GM18499 (cell line): ENCODE data around the gene PAX2.

Source experiments
- ATAC-seq: cut with Tn5 transposase; IDR thresholded peaks from one replicate; pipeline ENCODE4 v1.9.1; 2021; ENCODE audit warnings: moderate number of reproducible peaks; ENCODE audit not compliant: insufficient read depth, unreplicated experiment

PAX2 gene

DNA sequence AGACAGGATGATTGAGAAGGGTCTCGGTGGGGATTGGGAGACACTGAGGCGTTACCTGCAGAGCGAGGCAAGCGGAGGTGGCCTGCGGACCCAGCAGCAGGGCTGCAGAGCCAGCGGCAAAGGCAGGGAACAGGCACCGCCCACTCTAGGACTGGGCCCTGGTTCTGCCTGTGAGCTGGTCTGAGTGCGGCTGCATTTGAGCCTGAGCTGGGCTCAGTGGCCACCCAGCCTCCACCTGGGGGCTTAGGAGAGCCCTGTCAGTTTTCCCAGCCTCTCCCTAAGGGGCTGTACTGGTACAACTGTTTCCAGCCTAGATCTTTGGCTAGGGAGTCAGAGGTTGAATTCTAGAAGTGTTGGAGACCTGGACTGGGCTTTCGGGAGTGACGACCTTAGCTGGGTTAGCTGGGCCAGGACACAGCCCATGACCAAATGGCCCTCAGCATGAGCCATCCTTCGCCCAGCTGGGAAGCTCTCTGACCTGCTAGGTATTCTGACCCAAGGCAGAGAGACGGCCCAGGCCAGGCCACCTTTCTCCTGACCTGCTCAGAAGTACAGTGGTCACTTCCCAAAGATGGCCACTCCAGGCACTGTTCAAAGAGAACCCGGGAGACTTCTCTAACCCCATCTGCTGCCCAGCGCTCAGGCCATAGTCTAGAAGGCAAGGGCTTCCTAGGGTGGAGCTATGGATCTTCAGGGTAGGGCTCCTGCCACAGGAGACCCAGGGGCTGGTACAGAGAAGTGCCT lies 64.9 kb downstream of the PAX2 start:
- no peak for ATAC-seq

DNA sequence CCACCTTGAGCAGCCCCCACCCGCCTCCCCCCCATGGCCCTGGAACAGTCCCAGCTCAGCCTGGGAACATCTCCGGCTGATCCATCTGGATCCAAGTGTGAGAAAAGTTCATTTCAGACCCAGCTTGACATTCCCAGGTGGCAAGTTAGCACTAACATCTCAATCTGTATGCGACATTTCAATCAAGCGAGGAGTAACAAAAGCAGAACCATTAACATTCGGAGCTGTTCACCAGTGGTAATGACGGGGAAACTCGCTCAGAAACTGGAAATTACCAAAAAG lies 65.4 kb downstream of the PAX2 start:
- no peak for ATAC-seq

DNA sequence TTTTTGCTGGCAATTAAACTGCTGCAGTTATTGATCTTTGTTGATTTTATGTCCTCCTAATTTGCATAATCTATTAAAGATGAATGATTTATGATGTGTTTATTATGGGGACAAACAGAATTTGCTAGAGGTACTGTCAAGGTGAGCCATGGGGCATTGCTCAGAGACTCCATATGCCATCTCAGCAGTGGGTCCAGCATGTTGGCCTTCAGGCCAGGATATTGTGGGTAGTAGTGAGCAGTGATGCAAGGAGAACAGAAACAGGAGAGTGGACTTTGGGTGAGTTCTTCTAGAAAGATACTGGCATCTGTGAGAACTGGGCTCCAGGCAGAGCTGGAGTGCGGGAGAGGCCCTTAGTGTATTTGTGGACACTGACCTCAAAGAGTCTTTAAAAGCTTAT lies 65.9 kb downstream of the PAX2 start:
- ATAC-seq, result no peak

DNA sequence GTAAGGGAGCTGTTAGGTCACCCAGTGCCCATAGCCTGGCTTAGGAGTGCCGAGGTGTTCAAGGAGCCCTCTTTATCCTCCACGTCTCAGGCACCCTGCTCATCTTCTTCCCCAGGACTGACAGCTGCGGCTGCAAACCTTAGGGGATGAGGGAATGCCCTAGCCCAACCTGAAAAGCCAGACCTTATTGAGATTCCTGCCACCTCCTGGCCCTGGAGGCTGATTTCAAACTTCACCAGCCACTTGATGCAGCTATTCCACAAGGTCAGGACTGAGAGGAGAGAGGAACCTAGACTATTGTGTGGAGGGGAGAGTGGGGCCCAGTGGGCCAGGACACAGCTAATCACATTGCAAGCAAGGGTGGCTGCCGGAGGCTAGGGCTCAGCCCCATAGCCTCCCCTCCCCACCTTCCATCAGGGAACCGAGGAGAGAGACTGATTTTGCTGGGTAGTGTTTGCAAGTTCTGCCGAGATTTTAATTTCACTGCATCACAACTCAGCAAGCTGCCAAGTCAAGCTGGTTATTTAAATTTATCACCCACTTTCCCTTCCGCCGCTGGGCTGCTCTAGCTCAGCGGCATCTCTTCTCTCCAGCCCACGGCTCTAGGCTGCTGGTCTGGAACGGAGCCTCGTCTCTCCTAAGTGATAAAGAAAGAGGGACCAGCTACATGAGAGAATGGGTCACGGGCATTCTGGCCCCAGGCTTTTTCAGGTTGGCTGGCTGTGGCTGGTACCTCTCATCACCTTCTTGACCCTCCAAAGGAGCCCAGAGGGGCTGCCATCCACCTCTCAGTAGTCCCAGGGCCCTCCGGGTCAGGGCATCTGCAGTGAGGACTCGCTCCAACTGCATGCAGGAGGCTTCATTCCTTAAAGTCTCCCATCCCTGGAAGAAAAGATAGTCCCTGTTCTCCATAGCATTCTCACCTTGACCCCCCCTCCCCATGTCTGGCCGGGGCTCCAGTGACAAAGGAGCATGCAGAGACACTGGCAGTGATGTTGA lies 66.7 kb downstream of the PAX2 start:
- no peak for ATAC-seq

DNA sequence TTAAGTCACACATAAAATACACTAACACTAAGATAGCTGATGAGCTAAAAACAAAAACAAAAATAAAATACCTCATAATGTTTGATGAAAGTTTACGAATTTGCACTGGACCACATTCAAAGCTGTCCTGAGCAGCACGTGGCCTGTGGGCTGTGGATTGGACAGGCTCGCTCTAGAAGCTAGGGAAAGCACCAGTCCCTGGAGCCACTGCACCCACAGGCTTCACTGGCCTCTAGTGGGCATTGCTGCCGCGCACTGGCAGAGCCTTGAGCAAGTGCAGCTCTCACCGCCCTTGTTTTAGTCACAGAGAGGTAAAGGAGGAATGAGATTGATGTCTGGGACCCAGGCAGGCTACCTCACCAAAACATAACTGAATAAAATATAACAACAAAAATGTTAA lies 67.6 kb downstream of the PAX2 start:
- no peak for ATAC-seq

DNA sequence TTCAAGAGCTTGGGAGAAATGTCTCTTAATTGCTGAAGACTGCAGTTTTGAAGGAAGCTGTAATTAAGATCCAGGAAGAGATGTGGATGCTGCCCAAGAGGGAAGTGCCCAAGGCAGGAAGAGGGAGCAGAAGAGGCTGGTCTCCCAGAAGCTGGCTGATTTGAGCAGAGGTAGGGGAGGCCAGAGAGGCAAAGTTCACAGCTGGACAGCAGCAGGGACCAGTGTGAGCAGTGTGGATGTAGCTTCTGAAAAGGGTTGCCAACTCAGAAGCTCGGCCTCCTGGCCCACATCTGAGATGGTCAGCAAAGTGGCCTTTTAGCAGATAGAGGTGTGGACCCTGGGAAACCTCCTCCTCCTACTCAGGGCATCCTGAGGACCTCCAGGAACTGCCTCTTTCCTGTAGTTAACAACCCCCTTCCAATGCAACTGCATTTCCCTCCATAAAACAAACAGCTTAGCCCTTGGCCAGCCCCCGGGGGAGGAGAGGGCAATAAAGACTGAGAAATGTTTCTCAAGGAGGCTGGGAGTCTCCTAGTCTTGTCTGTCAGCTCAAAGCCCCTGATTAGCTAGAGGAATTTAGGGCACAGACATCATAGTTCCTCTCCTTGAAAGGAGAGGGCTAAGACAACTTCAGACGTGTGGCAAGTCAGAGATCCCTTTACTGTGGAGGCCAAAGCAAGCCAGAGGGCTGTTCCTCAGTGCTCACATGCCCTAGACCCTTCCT lies 69.5 kb downstream of the PAX2 start:
- ATAC-seq, result no peak

DNA sequence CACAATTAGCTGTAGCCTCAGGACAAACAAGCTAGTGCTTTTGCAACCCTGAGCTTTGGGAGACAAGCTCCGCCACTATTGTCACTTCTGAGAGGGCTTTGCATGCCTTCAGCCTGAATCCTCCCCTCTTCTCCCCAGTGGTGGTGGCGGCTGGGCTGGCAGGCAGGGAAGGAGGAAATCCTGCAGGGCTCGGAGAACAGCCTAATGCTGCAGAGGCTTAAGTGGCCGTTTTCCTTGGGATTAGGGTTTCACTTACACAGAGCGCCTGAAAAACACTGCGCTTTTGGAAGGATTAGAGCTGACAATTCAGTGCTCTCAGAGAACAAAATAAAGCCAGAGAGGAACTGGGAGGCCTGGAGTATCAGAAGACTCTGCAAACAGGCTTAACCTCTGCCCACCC lies 71.3 kb downstream of the PAX2 start:
- ATAC-seq, result no peak

DNA sequence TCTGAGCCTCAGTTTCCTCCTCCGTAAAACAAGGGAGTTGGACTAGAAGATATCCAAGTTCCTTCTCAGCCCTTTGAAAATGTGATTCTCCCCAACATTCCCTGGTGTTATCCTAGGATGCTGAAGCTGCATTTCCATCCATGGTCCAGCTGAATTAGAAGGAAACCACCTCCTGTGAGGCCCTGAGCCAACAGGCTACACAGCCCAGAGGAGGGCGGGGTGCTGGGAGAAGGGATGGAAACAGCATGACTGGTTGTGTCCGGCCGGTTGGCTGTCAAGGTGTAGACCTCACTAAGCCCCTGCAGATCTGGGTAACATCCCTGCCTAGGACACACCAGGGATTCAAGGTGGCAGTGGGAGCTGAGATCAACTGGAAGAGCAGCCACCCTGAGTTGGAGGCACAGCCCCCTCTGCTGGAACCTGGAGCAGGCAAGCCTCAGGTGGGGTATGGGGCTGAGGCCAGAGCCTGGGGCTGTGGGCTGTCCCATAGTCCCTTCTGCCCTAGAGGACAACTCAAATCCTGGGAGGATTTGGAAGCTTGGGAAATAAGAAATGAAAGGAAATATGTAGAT lies 72.0 kb downstream of the PAX2 start:
- no peak for ATAC-seq

DNA sequence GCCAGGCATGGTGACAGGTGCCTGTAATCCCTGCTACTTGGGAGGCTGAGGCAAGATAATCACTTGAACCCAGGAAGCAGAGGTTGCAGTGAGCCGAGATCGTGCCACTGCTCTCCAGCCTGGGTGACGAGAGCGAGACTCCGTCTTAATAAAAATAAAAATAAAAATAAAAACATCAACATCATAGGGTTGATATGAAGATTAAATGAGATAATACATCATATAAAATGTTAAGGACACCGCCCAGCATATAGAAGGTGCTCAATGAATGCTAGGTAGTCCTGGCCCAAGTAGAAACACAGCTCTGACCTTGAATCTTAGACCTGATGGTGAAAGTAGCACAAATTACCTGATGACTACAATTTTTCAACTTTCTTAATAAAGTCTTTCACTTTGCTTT lies 74.0 kb downstream of the PAX2 start:
- no peak for ATAC-seq

DNA sequence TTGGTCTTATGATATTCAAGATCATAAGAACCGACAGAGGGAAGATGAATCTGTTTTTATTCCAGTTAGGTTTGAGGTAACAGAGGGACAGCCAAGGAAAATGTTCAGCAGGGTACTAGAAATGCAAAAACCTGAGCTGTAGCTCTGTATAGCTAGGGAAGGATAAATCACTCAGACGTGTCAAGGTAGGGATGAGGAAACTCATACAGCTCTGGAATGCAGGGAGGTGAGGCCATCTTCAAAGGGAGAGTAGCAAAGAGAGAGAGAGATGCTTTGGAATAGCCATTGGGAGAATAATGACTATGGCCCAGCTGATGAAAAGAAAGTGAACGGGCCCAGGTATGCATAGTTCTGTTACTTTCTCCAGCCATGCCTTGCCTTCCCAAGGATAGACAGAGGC lies 77.8 kb downstream of the PAX2 start:
- no peak for ATAC-seq

DNA sequence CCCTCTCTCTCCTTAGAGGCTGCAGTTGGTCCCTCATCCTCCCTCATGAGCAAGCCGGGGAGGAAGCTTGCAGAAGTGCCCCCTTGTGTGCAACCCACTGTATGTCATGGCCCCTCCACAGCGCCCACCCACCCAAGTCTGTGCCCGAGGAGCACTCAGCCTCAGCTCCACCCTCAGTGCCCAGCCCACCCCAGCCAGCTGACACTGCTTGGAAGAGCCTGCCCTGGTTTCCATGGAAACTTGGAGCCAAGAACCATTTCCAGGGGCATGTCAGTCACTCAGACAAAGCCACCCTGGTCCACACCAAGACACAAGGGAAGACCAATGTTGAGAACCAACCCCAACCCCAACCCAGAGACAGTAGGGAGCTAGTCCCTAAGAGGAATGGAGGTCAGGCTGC lies 79.5 kb downstream of the PAX2 start:
- no peak for ATAC-seq

DNA sequence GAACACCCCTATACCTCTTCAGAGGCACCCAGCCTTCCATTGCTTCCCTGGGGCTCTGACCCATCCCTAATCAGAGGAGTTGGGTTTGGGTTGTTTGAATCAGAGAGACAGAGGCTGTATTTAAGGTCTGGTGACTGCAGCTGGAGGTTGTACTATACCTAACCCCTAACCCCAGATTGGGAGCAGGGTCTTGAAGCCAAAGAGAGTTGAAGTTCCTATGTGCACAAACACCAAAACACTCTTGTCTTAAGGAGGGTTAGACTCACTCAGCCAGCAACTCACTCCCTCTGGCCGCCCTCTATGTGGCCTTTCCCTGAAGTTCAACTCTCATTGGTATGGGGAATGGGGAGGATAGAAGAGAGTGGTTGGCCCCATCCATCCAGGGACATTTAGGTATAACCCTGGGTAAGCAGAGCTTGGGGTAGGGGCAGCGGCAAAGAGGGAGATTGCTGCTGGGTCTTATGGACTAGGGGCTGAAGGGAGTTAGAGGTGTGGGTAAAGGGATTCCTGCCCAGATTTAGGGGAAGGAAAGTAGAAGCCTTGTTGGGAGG lies 80.0 kb downstream of the PAX2 start:
- no peak for ATAC-seq

DNA sequence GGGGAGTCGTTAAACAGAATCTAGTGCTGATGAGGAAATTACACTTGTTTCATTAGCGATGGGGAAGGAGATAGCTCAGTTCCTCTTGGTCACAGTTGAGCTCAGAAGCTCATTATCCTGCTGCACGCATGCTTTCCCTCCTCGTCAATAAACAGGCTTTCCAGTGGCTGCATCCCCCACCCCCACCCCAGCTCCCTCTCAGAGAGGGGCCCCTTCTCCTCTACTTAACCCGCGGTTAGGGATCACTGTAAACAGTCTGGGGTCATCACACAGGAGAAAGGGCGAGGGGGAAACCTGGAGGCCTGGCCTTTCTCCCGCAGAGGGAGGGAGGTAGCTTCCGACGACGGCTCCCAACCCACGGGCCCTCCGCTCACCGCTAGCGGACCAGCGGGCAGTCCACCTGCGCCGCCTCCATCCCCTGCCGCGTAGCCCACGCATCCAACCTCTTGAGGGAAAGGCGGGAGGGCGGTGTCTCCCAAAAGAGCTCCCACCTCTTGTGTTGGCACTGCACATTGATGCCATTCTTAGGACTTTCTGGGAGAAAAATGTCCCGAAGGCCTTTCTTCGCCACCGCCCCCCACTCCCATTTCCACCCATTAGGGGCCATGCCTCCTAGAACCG lies 80.8 kb downstream of the PAX2 start:
- ATAC-seq, result no peak

DNA sequence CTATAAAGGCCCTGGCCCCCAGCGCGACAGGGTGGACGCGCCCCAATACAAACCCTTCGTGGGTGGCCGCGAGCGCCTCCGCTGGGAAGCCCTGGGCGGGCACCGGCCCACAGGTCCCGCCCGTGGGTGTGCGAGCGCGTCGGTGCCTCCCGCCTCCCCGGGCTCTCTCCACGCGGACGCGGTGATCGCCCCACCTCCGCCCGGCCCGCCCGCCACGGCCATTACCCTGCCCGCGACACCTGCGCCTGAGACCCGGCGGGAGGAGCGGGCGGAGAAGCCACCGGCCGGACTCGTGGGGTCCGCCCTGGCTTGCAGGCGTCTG lies 81.2 kb downstream of the PAX2 start:
- no peak for ATAC-seq

DNA sequence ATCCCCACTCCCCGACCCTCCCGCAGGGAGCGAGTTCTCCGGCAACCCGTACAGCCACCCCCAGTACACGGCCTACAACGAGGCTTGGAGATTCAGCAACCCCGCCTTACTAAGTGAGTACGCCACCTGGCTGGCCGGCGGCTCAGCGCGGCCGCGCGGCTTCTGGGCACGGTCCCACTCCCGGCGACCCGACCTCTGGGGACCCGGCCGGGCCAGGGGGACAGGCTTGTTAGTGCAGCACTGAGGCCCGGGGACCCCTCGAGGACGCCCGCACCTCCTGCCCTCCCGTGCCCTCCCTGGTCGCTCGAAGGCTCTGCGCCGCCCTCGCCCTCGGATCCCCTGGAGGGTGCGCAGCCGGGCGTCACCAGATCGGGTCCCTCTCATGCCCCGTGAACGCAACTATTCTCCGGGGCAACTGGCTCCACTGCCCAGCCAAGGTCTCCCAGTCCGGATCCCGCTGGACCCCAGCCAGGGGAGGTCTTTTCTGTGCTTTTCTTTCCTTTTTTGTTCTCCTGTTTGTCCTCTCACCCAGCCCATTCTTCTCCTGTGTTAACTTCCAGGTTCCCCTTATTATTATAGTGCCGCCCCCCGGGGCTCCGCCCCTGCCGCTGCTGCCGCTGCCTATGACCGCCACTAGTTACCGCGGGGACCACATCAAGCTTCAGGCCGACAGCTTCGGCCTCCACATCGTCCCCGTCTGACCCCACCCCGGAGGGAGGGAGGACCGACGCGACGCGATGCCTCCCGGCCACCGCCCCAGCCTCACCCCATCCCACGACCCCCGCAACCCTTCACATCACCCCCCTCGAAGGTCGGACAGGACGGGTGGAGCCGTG lies 81.8 kb downstream of the PAX2 start:
- ATAC-seq, result no peak

DNA sequence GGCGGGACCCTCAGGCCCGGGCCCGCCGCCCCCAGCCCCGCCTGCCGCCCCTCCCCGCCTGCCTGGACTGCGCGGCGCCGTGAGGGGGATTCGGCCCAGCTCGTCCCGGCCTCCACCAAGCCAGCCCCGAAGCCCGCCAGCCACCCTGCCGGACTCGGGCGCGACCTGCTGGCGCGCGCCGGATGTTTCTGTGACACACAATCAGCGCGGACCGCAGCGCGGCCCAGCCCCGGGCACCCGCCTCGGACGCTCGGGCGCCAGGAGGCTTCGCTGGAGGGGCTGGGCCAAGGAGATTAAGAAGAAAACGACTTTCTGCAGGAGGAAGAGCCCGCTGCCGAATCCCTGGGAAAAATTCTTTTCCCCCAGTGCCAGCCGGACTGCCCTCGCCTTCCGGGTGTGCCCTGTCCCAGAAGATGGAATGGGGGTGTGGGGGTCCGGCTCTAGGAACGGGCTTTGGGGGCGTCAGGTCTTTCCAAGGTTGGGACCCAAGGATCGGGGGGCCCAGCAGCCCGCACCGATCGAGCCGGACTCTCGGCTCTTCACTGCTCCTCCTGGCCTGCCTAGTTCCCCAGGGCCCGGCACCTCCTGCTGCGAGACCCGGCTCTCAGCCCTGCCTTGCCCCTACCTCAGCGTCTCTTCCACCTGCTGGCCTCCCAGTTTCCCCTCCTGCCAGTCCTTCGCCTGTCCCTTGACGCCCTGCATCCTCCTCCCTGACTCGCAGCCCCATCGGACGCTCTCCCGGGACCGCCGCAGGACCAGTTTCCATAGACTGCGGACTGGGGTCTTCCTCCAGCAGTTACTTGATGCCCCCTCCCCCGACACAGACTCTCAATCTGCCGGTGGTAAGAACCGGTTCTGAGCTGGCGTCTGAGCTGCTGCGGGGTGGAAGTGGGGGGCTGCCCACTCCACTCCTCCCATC lies 82.7 kb downstream of the PAX2 start:
- ATAC-seq, result no peak

DNA sequence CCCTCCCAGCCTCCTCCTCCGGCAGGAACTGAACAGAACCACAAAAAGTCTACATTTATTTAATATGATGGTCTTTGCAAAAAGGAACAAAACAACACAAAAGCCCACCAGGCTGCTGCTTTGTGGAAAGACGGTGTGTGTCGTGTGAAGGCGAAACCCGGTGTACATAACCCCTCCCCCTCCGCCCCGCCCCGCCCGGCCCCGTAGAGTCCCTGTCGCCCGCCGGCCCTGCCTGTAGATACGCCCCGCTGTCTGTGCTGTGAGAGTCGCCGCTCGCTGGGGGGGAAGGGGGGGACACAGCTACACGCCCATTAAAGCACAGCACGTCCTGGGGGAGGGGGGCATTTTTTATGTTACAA lies 83.3 kb downstream of the PAX2 start:
- no peak for ATAC-seq

DNA sequence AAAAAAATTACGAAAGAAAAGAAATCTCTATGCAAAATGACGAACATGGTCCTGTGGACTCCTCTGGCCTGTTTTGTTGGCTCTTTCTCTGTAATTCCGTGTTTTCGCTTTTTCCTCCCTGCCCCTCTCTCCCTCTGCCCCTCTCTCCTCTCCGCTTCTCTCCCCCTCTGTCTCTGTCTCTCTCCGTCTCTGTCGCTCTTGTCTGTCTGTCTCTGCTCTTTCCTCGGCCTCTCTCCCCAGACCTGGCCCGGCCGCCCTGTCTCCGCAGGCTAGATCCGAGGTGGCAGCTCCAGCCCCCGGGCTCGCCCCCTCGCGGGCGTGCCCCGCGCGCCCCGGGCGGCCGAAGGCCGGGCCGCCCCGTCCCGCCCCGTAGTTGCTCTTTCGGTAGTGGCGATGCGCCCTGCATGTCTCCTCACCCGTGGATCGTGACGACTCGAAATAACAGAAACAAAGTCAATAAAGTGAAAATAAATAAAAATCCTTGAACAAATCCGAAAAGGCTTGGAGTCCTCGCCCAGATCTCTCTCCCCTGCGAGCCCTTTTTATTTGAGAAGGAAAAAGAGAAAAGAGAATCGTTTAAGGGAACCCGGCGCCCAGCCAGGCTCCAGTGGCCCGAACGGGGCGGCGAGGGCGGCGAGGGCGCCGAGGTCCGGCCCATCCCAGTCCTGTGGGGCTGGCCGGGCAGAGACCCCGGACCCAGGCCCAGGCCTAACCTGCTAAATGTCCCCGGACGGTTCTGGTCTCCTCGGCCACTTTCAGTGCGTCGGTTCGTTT lies 83.9 kb downstream of the PAX2 start:
- no peak for ATAC-seq
